ENCODE results near the gene ZBTB25. TPM values are rescaled to one million over a fixed set of nuclear protein-coding genes. Genes with fewer than 3 reads are reported as not detected.

Gene ZBTB25
- total and polyA plus RNA-seq, 10 of the 15 experiments (the other 5 are each of a cell fraction or from before 2014, with no cell fraction given), result 4.1 to 33.9 (median 9.7) TPM

GRCh38 chr14:64459405-64460136, 44.1 kb downstream of the ZBTB25 start:
- H3K4me1 ChIP-seq (ENCODE audit: control insufficient read depth, insufficient read depth, low read length), result peaks cover 27% of the 10 kb centered on the region
- BruUV-seq (replicated peaks), result no TSS peak
- no peak overlapping the region for H3K4me2 ChIP-seq (ENCODE audit: control insufficient read depth, insufficient read depth)
- H3K9ac ChIP-seq (ENCODE audit: control insufficient read depth, insufficient read depth, low read length), result no peak overlapping the region
- H2AFZ ChIP-seq (ENCODE audit: control insufficient read depth, low read depth, low read length), result no peak overlapping the region
- ChIA-PET RAD21 (ENCODE audit: unreplicated experiment) (interaction anchor here (1.3 to 1.7 kb wide), 3 partner anchors 13 to 72 kb away, joined by 3 to 5 read pairs (median 4); partner anchors contain the start of gene MTHFD1), POLR2A (interaction anchor here (0.8 kb wide), 1 partner anchor 11 kb away, joined by 3 read pairs; no protein-coding TSS in a partner anchor), CTCF (interaction anchor here (0.6 to 2.9 kb wide), 7 partner anchors 9 to 43 kb away, joined by 3 to 21 read pairs (median 5); no protein-coding TSS in a partner anchor), SMC1A (ENCODE audit: uncharacterized antibody, unreplicated experiment) (interaction anchor here (0.6 to 2.2 kb wide), 5 partner anchors 14 to 72 kb away, joined by 3 to 7 read pairs (median 4); no protein-coding TSS in a partner anchor)
- ATAC-seq (no peak), FAIRE-seq (no peak), DNase-seq (ENCODE audit: low read depth, low spot score) (no peak)
- no peaks in the 10 kb centered on the region for H3K79me2 ChIP-seq (ENCODE audit: control insufficient read depth, insufficient read depth, low read length)
- 21% methylated on average over 4 of the region's 4 CpGs for WGBS (ENCODE audit: insufficient coverage, insufficient replicate concordance, low lambda C conversion rate, missing lambda C conversion rate)
- H3K27ac ChIP-seq (ENCODE audit: control insufficient read depth, insufficient read depth), result no peak overlapping the region
- H3K36me3 ChIP-seq (ENCODE audit: control insufficient read depth in 2 of 2, insufficient read depth in 2 of 2, low read length in 1 of 2), result peaks cover 8 to 16% of the 10 kb centered on the region in 2 experiments; a peak in 3 of 4 replicates
- no peaks in the 10 kb centered on the region for H3K9me3 ChIP-seq (replicated peaks; ENCODE audit: control insufficient read depth, insufficient read depth, low read length)
- no peak for TF ChIP-seq ZNF217 (IDR thresholded peaks at IDR 0.05)
- H3K4me3 ChIP-seq, result no peak overlapping the region
- in situ Hi-C loops (cut with MboI) (no loop called here), intact Hi-C loops (cut with micrococcal nuclease; ENCODE audit: unreplicated experiment) (no loop called here)
- H3K27me3 ChIP-seq (replicated peaks in 1 of 2; ENCODE audit: control insufficient read depth in 2 of 2, insufficient read depth in 2 of 2, low read length in 1 of 2), result no peaks in the 10 kb centered on the region
- no peaks in the 10 kb centered on the region for H4K20me1 ChIP-seq (ENCODE audit: control insufficient read depth, insufficient read depth)

- ChIA-PET POLR2A (interaction anchor here (0.6 kb wide), 1 partner anchor 67 kb away, joined by 3 read pairs; no protein-coding TSS in a partner anchor), SMC1A (ENCODE audit: uncharacterized antibody, unreplicated experiment) (interaction anchor here (1.3 to 1.4 kb wide), 2 partner anchors 22 to 24 kb away, joined by 4 to 5 read pairs; no protein-coding TSS in a partner anchor), RAD21 (ENCODE audit: unreplicated experiment) (interaction anchor here (1.4 to 1.5 kb wide), 2 partner anchors 8 to 9 kb away, joined by 4 to 5 read pairs; no protein-coding TSS in a partner anchor), CTCF (no interaction called here)
- no peak for FAIRE-seq
- intact Hi-C loops (cut with micrococcal nuclease; ENCODE audit: unreplicated experiment) (no loop called here), in situ Hi-C loops (cut with MboI) (no loop called here)
- Histone ChIP-seq H3K9me3 (replicated peaks; ENCODE audit: control insufficient read depth, insufficient read depth, low read length) (no peaks in the 10 kb centered on the region), H3K4me1 (ENCODE audit: control insufficient read depth, insufficient read depth, low read length) (no peaks in the 10 kb centered on the region), H2AFZ (ENCODE audit: control insufficient read depth, low read depth, low read length) (no peak overlapping the region), H3K27me3 (replicated peaks in 1 of 2; ENCODE audit: control insufficient read depth in 2 of 2, insufficient read depth in 2 of 2, low read length in 1 of 2) (no peaks in the 10 kb centered on the region), H4K20me1 (ENCODE audit: control insufficient read depth, insufficient read depth) (no peaks in the 10 kb centered on the region), H3K36me3 (ENCODE audit: control insufficient read depth in 2 of 2, insufficient read depth in 2 of 2, low read length in 1 of 2) (peaks cover 12 to 24% of the 10 kb centered on the region in 2 experiments; a peak in 3 of 4 replicates), H3K9ac (ENCODE audit: control insufficient read depth, insufficient read depth, low read length) (no peak overlapping the region), H3K4me2 (ENCODE audit: control insufficient read depth, insufficient read depth) (no peak overlapping the region), H3K27ac (ENCODE audit: control insufficient read depth, insufficient read depth) (no peak overlapping the region), H3K4me3 (no peak overlapping the region), H3K79me2 (ENCODE audit: control insufficient read depth, insufficient read depth, low read length) (no peaks in the 10 kb centered on the region)
- TF ChIP-seq E4F1 (IDR thresholded peaks at IDR 0.05; ENCODE audit: borderline replicate concordance, partially characterized antibody) (no peak), PBX3 (IDR thresholded peaks at IDR 0.05; ENCODE audit: insufficient replicate concordance, low read depth, low read length) (no peak), RCOR1 (conservative IDR thresholded peaks at IDR 0.05; ENCODE audit: low read depth, low read length) (no peak)
- no peak for ATAC-seq
- DNase-seq (ENCODE audit: low read depth, low spot score), result no peak
- no TSS peak for BruUV-seq (replicated peaks)
- 98% methylated on average over 10 of the region's 10 CpGs for WGBS (ENCODE audit: insufficient coverage, insufficient replicate concordance, low lambda C conversion rate, missing lambda C conversion rate)
Measured at GRCh38 chr14:64454671-64455070, 49.0 kb downstream of the ZBTB25 start.

Measured in GM12878 (cell line).